Body of pancreas (tissue), 4 donors: ENCODE measurements around the gene CPLX3.

ENCODE experiments used
- POLR2A ChIP-seq, 3 donors: fragments of 450-650 bp; IDR thresholded peaks; one replicate each; pipeline ENCODE4 v1.6.1; 2016; ENCODE audit warnings: antibody characterized with exemption in 3 of 3, mild to moderate bottlenecking in 2 of 3
- TF ChIP-seq, protein P1 (sequence below), 7 experiments: fragments of 450-650 bp in 4 of 7; fragments of 200-600 bp in 3 of 7; sonication (generic) in 3 of 7; IDR thresholded peaks; one replicate each; pipeline ENCODE4 v1.5.1; 2016 to 2019; ENCODE audit warnings: antibody characterized with exemption in 7 of 7

DNA sequence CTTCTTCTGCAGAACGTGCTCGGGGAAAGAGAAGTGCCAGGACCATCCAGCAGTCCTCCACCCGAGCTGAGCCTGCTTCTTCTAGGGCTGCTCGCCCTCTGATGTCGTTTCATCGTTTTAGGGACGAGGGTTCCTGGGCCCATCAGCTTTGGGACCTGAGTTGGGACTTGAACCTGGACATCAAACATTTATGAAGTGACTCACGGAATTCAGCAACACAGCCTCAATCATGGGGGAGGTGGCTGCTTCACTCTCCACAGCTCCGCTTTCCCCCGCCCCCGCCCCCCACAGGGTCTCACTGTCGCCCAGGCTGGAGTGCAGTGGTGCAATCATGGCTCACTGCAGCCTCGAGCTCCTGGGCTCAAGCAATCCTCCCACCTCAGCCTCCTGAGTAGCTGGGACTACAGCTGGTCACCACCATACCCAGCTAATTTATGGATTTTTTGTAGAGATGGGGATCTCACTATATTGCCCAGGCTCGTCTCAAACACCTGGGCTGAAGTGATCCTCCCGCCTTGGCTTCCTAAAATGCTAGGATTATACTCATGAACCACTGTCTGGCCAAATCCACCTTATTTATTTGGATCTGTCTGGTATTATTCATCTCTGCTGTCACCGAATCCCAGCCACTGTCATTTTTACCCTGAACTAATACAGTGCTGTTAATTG is 47.5 kb downstream of the CPLX3 start:
- TF ChIP-seq, protein P1, sequence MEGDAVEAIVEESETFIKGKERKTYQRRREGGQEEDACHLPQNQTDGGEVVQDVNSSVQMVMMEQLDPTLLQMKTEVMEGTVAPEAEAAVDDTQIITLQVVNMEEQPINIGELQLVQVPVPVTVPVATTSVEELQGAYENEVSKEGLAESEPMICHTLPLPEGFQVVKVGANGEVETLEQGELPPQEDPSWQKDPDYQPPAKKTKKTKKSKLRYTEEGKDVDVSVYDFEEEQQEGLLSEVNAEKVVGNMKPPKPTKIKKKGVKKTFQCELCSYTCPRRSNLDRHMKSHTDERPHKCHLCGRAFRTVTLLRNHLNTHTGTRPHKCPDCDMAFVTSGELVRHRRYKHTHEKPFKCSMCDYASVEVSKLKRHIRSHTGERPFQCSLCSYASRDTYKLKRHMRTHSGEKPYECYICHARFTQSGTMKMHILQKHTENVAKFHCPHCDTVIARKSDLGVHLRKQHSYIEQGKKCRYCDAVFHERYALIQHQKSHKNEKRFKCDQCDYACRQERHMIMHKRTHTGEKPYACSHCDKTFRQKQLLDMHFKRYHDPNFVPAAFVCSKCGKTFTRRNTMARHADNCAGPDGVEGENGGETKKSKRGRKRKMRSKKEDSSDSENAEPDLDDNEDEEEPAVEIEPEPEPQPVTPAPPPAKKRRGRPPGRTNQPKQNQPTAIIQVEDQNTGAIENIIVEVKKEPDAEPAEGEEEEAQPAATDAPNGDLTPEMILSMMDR (IDR thresholded peaks at IDR 0.05), result peak in 1 of 7 experiments; percentile 5
- TF ChIP-seq POLR2A (IDR thresholded peaks at IDR 0.05), result no peak
